Measurements from ENCODE around the gene INSL6.
"Not testable (repeated sequence)": the region's sequence is repeated elsewhere in the genome, so short reads cannot be mapped to it uniquely, and the experiment has no call there.

INSL6 gene, protein sequence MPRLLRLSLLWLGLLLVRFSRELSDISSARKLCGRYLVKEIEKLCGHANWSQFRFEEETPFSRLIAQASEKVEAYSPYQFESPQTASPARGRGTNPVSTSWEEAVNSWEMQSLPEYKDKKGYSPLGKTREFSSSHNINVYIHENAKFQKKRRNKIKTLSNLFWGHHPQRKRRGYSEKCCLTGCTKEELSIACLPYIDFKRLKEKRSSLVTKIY

DNA sequence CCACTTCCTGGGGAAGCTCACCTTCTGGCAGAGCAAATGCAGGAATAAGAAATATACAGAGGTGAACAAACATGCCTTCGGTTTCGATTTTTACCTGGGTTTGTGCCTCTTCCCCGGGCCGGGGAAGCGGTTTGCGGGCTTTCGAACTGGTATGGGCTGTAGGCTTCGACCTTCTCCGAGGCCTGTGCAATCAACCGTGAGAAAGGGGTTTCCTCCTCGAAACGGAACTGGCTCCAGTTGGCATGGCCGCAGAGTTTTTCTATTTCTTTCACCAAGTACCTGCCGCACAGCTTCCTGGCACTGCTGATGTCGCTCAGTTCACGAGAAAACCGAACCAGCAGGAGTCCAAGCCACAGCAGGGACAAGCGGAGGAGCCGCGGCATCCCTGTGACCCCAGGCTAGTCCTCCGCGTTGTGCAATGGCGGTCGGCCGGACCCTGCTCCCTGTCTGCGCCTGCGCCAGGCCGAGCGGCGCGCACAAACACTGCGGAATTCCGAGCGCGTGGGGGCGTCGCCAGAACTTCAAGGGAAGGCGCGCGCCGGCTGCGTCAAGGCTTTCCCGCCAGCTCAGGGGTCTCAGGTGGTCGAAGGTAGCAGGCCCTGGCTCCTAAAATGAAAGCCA, at the start of gene INSL6:
INSL6 (minus strand) TSS at position 420 of the 621 bp plus-strand sequence; CDS start at position 383, 37 bp downstream.
- DNase-seq: no peak

DNA sequence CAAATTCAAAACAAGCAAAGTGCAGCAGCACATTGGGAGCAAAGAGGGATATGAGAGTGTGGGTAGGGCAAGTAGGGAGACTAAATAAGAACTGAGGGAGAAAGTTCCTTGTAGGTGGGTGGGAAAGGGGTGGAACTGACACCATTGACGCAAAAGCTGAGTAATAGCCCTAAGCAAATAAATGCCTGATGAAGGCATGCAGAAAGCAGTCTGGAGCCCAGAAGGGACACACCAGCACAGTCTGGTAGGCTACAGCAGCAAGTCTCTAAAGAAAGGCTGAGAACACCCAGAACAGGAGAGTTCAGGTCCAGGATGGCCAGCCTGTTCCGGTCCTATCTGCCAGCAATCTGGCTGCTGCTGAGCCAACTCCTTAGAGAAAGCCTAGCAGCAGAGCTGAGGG, 45.8 kb upstream of the INSL6 start, which contains the start of gene INSL4:
INSL4 (plus strand) TSS at position 208 of the 400 bp plus-strand sequence; CDS start at position 313, 105 bp downstream.
- DNase-seq: no peak

DNA sequence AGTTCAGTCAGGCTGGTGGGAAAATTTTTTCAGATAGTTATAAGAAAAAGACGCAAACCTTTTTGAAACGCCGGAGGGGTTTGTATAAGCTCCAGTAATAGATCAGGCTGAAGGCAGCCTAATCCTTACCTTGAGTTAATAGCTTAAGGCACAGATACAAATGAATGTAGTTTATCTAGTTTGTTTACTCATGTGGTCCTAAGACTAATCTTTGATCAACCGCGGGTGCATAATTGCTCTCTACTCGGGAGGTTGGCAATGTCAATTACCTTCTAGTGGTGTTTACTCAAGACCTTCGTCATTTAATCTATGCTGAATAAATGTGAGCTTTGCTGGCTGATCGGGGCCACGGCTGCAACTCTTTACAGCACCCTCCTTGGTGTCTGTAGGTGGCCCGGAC, 45.1 kb upstream of the INSL6 start:
- no peak for DNase-seq

DNA sequence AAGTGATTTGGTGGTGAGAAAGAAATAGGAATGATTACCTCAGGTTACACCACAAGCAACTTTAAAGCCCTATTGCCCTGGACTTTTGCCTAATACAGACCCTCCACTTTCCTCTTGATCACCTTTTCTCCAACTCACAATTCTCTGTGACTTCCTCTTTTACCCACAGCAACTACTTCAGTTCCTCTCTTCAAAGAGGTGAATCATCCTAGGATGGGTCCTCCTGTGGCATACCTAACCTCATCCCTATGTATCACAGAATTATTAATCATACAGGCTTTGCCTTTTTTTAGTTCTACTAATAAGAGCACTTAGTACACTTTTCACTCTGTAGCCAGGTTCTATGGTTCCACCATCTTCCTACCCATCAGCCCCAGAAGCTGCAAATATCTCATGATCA, 19.6 kb upstream of the INSL6 start:
- no peak for DNase-seq

DNA sequence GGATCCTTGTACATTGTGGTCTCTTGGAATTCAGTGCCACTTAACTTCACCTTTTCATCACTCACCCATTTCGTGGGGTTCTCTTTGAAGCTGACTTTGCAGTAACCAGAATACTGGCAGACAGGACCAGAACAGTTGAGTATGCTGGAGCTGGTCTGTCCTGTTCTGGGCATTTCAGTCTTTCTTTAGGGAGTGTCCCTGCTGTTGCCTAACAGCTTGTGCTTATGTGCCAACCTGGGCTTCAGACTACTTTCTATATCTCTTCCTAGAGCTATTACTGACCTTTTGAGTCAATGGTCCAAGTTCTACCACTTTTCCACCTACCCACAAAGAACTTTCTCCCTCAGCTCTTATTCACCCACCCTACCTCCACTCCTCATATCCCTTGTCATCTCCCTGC, 10.0 kb upstream of the INSL6 start:
- peak; percentile 5 for DNase-seq

DNA sequence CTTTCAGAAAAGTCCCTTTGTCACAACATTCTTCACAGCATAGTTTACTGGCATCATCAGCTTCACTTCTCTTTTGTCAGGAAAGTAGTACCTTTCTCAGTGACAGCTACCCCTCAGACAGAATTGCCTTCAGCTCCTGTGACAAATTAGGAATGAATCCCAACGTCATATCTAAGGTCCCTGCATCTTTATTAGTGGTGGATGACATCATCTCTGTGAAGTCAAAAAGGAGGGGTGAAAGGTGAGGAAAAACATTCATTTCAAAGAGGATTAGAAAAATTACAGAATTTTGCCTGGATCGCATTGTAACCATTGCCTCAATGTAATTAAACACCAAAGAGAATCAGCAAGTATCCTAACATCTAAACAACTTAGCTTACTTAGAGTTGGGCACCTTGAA, 7.9 kb upstream of the INSL6 start:
- DNase-seq: no peak

DNA sequence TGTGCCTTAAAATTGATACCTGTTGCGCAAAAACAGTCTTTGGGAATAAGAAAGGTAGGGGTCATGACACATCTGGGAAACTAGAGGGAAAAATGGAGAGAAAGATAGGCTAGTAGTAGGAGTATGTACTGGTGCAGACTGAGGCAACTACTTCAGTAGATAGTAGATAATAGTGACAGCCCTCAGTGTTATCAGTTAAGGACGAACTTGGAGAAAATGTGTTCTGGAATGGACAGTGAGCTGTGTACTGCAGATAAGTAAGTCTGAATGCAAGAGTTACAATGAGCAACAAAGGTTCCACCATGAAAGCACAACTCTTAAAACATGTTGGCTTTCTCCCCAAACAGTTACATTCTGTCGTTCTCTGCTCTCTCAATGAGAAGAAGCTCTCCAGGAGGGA, 6.5 kb upstream of the INSL6 start:
- no peak for DNase-seq

DNA sequence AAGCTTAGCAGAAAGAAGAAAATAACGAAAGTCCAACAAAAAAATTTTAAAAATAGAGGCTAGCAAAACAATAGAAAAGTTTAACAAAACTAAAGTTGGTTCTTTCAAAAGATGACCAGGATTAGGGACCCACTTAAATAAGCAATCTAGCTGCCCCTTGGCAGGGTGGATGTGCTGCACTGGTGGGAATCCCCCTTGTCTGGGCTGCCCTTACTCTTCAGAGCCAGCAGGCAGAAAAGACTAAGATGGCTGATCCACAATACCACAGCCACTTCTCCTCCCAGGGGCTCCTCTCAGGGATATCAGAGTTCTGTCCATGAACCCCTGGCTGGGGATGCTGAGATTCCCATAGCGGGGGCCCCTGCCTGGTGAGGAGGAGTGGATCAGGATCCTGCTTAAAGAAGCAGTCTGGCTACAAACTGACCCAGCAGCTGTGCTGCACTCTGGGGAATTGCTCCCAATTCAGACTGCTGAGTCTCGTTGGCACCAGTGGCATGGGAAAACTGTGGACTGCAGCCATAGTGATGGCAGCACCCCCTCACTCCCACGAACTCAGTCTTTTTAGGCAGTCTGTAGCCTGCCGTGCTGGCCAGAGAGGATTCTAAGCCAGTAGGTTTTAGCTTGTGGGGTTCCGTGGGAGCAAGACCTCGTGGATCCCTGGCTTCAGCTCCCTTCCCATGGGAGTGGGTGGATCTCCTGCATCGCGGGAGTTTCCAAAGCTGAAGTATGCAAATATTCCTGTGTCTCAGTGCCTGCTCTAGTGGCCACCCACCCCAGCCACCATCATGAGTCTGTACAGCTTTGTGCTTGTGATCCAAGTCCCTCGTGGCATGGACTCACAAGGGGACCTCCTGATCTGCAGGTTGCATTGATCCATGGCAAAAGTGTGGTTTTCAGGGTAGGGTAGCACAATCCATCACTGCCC, 2.9 kb upstream of the INSL6 start:
- DNase-seq: no peak

DNA sequence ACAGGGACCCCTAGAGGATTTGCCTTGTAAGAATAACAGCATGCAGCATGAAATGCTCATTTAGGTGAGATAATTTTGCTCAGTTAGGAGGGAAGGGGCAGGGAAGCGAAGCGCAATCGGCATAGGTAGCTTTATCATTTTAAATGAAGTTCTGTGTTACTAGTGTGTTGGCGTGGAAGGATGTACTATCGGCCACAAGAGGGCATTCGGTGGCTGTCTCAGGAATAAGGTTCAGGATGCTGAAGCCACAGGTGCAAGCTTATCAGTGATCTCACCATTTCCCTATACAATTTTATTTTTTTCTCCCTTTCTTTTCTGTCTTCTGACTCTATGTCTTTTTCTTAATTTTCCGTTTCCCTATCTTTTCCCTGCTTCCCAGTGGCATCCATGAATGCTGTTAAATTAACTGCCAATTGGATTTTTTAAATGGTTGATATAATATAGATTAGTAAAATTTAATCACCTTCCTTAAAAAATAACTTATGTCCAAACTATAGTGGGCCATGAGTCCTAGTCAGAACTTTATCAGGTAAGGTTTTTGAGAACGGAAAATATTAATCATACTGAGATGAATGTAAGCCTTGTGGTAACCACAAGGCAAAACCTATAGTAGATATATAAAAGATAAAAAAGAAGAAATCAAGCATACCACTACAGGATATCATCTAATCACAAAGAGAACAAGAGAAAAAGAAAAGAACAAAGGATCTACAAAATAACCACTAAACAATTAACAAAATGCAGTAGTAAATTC, 1.2 kb upstream of the INSL6 start:
- peak; percentile 65 for DNase-seq

DNA sequence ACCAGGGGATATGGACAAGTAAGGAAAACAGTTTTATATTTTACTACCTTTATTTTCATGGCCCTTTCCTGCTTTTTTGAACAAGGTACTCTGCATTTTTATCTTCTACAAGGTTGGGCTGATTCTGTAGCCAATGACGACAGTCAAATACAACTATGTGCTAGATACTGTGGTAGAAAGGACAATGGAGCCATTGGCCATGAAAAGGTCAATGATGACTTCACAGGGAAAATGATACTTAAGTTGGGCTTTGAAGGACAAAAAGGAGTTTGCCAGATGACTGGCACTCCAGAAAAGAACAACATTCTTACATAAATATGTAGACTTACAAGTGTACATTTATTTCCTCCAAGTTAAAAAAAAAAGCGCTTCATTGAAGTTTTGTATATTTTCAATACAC, 663 bp downstream of the INSL6 start:
- no peak for DNase-seq

DNA sequence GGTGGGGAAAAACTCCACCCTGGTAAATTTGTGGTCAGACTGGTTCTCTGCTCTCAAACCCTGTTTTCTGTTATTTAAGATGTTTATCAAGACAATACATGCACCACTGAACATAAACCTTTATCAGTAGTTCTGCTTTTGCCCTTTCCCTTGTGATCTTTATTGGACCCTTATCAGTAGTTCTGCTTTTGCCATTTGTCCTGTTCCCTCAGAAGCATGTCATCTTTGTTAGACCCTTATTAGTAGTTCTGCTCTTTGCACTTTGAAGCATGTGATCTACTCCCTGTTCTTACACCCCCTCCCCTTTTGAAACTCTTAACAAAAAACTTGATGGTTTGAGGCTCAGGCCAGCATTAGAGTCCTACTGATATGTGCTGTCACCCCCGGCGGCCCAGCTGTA, 4.8 kb downstream of the INSL6 start:
- not testable (repeated sequence) for DNase-seq

DNA sequence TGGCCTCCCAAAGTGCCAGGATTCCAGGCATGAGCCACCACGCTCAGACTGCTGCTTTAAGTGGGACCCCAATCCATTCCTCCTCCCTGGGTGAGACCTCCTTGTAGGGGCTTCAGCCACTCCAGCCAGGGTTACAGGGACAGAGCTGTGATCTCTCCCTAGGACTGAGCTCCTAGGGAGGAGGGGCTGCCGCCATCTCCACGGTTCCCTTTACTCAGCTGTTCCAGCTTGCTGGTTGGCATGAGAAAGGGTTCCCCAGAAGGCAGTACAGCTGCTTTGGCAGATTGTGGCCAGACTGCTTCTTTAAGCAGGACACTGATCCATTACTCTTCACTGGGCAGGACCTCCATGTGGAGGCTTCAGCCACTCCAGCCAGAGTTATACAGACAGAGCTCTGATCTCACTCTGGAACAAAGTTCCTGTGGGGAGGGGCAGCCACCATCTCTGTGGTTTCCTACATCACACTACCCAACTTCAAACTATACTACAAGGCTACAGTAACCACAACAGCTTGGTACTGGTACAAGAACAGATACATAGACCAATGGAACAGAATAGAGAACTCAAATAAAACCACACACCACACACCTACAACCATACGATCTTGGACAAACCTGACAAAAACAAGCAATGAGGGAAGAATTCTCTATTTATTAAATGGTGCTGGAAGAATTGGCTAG, 7.2 kb downstream of the INSL6 start:
- no peak for DNase-seq

DNA sequence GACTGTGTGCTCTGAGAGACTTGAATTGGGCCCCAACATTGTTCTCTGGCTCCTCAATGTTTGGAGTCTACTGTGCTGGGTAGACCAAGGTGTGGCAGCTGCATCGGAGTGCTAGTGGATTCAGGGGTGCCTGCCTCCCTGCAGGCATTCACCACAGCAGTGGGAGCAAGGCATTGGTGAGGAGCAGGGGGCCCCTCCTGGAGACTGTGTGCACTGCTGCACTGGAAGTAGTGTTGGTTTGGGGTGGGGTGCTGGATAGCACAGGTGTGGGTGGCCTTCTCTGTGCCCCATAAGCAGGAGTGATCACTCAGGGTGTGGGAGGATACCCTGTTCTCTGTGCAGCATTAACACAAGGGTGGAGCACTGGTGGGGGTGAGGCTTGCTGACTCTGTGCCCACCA, 39.2 kb downstream of the INSL6 start:
- DNase-seq: no peak

DNA sequence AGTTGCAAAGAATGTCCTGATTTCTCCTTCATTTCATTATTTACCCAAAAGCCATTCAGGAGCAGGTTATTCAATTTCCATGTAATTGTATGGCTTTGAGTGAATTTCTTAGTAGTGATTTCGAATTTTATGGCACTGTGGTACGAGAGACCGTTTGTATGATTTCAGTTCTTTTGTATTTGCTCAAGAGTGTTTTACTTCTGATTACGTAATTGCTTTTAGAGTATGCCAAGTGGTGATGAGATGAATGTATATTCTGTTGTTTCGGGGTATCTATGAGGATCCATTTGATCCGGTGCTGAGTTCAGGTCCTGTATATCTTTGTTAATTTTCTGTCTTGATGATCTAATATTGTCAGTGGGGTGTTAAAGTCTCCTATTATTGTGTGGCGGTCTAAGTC, 41.2 kb downstream of the INSL6 start:
- DNase-seq: no peak

DNA sequence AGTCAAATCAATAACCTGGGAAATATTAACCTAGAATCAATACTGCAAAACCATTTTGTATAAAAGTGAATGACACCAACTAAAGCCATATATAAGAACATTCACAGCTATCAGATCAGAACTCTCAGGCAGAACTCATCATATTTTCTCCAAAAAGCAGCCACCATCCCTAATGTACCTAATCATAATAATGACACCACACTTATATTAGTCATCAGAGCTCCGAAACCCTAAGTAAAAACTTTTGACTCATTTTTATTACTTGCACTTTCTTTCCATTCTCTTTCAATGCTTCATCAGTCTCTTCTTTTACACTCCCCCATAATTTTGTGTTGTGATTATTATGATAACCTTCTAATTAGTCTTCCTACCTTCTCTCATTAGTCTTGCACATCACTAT, 45.3 kb downstream of the INSL6 start:
- DNase-seq: no peak

DNA sequence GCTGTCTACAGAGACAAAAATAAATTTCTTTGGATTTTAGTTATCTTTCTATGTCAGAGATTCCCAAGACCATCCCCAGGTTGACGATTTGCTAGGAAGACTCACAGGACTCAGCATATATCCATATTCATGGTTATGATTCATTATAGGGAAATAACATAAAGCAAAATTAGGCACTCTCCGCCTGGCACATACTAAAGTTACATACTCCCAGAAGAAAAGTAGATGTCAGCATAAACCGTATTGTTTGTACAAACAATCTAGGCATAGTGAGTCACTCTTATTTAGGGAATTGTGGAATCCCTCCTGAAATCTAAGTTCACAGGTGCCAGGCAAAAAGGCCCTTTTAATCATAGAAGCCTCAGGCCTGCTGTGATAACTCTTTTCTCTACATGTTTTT, 62.9 kb downstream of the INSL6 start:
- no peak for DNase-seq

DNA sequence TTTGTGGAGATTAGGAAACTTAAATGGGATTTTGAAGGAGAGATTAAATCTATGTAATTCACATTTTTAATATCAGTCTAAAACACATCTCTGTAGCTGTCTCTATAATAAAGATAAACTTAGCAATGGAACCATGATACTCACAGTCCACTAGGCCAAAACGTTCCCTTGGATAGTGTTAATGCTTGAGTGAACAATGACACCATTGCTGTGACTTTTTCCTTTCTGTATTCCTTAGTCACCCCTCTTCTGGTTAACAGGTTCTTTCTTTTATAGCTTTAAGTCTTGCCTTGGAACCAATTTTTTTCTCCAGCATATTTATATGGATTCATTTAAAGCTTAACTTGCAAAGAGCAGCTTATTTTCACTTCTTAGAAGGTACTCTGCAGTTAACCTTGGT, 63.3 kb downstream of the INSL6 start:
- no peak for DNase-seq

DNA sequence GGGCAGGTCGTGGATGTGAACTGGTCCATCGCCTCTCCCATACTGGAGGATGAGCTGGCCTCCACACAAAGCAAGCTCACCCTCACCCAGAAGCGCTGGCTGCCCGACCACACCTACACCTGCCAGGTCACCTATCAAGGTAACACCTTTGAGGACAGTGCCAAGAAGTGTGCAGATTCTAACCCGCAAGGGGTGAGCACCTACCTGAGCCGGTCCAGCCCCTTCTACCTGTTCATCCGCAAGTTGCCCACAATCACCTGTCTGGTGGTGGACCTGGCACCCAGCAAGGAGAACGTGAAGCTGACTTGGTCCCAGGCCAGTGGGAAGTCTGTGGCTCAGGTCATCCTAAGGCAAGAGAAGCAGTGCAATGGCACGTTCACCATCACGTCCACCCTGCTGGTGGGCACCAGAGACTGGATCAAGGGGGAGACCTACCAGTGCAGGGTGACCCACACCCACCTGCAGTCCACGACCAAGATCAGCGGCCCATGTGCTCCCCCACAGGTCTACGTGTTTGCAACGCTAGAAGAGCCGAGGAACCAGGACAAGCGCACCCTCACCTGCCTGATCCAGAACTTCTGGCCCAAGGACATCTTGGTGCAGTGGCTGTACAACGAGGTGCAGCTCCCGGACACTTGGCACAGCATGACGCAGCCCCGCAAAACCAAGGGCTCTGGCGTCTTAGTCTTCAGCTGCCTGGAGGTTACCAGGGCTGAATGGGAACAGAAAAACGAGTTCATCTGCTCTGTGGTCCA, 71.3 kb downstream of the INSL6 start:
- DNase-seq: no peak
